ENCODE measurements around the gene MRRF. TPM values are rescaled to one million over a fixed set of nuclear protein-coding genes. Genes with fewer than 3 reads are reported as not detected.
"Not testable (repeated sequence)": the region's sequence is repeated elsewhere in the genome, so short reads cannot be mapped to it uniquely, and the experiment has no call there.

MRRF gene
- total RNA-seq, 4 donors from 2014 or later: 20.5 to 29.2 (median 28.5) TPM

DNA sequence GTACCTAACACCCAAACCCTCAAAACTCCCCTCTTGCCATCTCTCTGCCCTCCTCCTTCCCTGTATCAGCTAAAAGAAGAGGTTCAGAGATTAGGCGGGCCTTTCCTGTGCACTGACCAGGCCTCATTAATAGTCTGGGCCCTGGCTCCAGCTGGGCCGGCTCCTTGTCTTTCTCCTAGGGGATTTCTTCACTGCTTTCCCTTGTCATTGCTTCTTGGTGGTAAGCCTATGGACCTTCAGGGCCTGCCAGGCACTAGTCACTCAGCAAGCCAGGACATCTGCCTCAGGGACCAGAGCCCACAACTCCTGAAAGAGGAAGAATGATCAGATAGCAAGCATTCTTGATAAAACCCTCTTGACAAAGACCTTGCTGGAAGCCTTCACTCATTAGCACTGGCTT, 50.9 kb downstream of the MRRF start:
- Histone ChIP-seq H3K4me1 (peaks cover 7 to 34% (median 26%) of the 10 kb centered on the region in 4 donors), H3K27me3 (no peaks in the 10 kb centered on the region), H3K27ac (replicated peaks in 1 of 4) (peak overlapping the region in 2 of 4 donors; percentile 8 to 44), H3K36me3 (peaks cover 7 to 52% (median 35%) of the 10 kb centered on the region in 4 donors), H3K9me3 (no peaks in the 10 kb centered on the region), H3K4me3 (no peak overlapping the region)
- intact Hi-C loops (cut with DNase I): no loop called here
- no peak for TF ChIP-seq POLR2A (IDR thresholded peaks at IDR 0.05; ENCODE audit: low read depth)
- TF ChIP-seq POLR2AphosphoS5 (IDR thresholded peaks at IDR 0.05): no peak
- no peak for TF ChIP-seq EP300 (IDR thresholded peaks at IDR 0.05)
- TF ChIP-seq, protein P1, sequence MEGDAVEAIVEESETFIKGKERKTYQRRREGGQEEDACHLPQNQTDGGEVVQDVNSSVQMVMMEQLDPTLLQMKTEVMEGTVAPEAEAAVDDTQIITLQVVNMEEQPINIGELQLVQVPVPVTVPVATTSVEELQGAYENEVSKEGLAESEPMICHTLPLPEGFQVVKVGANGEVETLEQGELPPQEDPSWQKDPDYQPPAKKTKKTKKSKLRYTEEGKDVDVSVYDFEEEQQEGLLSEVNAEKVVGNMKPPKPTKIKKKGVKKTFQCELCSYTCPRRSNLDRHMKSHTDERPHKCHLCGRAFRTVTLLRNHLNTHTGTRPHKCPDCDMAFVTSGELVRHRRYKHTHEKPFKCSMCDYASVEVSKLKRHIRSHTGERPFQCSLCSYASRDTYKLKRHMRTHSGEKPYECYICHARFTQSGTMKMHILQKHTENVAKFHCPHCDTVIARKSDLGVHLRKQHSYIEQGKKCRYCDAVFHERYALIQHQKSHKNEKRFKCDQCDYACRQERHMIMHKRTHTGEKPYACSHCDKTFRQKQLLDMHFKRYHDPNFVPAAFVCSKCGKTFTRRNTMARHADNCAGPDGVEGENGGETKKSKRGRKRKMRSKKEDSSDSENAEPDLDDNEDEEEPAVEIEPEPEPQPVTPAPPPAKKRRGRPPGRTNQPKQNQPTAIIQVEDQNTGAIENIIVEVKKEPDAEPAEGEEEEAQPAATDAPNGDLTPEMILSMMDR (IDR thresholded peaks at IDR 0.05): no peak
- WGBS: 95% methylated on average over 2 of the region's 2 CpGs
- DNase-seq (ENCODE audit: extremely low spot score): no peak

DNA sequence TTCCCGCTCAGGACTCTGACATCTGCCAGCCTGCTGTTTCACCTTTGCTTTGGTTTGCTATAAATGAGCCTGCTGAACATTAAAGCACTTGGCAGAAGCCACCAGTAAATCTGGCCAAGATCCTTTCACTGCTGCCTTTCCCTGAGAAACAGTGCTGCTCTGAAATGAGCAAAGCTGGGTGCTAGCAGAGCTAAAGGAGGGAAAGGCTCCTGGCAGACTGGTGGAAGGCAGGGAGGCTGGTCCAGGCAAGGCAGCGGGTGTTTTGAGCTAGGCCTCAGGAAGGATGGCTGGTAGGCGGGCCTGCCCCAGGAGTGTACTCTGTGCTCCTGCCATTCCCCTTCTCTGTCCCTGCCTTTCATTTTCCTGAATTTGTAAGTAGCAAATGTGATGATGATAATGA, 53.6 kb downstream of the MRRF start:
- 34% methylated on average over 3 of the region's 3 CpGs for WGBS
- Histone ChIP-seq H3K36me3 (peaks cover 15 to 44% (median 32%) of the 10 kb centered on the region in 4 donors), H3K27ac (replicated peaks in 1 of 4) (peak overlapping the region; percentile 57 to 76 (median 70)), H3K4me3 (peak overlapping the region in 3 of 4 donors; percentile 0 to 17 (median 15)), H3K27me3 (no peaks in the 10 kb centered on the region), H3K9me3 (no peaks in the 10 kb centered on the region), H3K4me1 (peaks cover 9 to 51% (median 48%) of the 10 kb centered on the region in 4 donors)
- intact Hi-C loops (cut with DNase I): no loop called here
- TF ChIP-seq EP300 (IDR thresholded peaks at IDR 0.05): no peak
- peak; percentile 6 to 53 for TF ChIP-seq POLR2AphosphoS5 (IDR thresholded peaks at IDR 0.05)
- no peak for DNase-seq (ENCODE audit: extremely low spot score)

DNA sequence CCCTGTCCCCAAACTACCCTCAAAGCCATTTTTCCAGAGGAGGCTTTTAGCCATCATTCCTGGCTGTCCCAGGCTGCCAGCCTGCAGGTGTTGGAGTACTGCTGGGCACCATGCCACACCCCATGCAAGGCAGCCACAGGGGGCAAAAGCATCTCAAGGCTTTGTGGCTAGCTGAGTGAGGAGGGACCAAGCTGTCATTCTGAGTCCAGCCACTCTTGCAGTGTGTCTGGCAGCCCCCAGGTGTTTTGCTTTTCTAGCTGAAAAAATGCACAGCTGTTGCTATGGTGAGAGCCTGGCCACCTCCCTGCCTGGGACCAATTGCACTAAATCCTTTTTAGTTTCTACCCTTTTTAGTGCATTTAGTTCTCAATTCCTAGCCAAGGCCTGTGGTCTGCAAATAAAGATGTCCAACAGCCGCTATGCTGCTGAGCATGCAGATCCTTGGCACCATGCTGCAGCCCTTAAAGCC, 55.8 kb downstream of the MRRF start:
- 48% methylated on average over 1 of the region's 1 CpG for WGBS
- Histone ChIP-seq H3K4me1 (peaks cover 17 to 67% (median 63%) of the 10 kb centered on the region in 4 donors), H3K27me3 (no peaks in the 10 kb centered on the region), H3K4me3 (no peak overlapping the region), H3K27ac (replicated peaks in 1 of 4) (peak overlapping the region in 1 of 4 donors; percentile 12), H3K9me3 (no peaks in the 10 kb centered on the region), H3K36me3 (peaks cover 15 to 37% (median 22%) of the 10 kb centered on the region in 4 donors)
- TF ChIP-seq, protein P1 (IDR thresholded peaks at IDR 0.05): no peak
- no peak for TF ChIP-seq EP300 (IDR thresholded peaks at IDR 0.05)
- no peak for TF ChIP-seq POLR2AphosphoS5 (IDR thresholded peaks at IDR 0.05)
- no peak for TF ChIP-seq POLR2A (IDR thresholded peaks at IDR 0.05; ENCODE audit: low read depth)
- no peak for DNase-seq (ENCODE audit: extremely low spot score)
- intact Hi-C loops (cut with DNase I): no loop called here

DNA sequence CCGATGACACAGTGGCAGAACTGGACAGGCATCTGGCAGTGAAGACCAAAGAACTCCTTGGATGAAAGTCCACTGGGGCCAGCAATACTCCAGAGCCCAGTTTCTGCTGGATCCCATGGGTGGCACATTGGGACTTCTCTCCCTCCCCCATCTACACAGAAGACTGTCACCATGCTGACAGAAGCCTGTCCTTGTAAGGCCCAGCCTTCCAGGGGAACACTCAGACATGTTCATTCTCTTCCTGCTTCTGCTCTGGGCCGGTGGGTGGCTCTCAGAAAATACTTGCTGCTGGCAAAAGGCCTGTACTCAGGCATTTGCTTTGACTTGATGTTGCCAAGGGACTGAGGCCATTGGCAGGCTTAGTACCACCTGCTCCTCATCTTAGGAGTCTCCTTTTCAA, 57.9 kb downstream of the MRRF start:
- WGBS: 52% methylated on average over 2 of the region's 2 CpGs
- peaks cover 15 to 32% (median 21%) of the 10 kb centered on the region in 4 donors for H3K36me3 ChIP-seq
- H3K9me3 ChIP-seq: no peaks in the 10 kb centered on the region
- H3K27ac ChIP-seq (replicated peaks in 1 of 4): peak overlapping the region in 3 of 4 donors; percentile 2 to 37 (median 24)
- TF ChIP-seq, protein P1 (IDR thresholded peaks at IDR 0.05): no peak
- TF ChIP-seq EP300 (IDR thresholded peaks at IDR 0.05): no peak
- no peak for TF ChIP-seq POLR2A (IDR thresholded peaks at IDR 0.05; ENCODE audit: low read depth)
- no peak for TF ChIP-seq POLR2AphosphoS5 (IDR thresholded peaks at IDR 0.05)
- H3K4me3 ChIP-seq: no peak overlapping the region
- H3K4me1 ChIP-seq: peaks cover 17 to 75% (median 70%) of the 10 kb centered on the region in 4 donors
- no peak for DNase-seq (ENCODE audit: extremely low spot score)
- no peaks in the 10 kb centered on the region for H3K27me3 ChIP-seq
- intact Hi-C loops (cut with DNase I): no loop called here

DNA sequence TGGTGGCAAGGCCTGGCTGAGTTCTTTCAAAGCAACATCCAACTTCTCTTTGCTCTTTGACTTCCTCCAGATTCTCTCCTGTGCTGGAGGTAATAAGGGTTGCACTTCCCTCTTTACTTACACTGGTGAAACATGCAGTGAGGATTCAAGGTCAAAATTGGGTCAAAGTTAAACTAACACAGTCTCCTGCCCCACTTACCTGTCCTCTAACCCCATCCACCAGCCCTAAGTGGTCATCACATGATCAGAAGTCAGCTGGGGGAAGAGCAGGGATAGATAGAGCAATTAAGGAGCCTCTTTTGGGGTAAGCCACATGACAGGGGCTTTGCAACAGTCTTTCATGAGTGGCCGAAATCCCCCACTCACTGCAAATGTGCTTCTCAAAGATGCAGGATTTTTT, 60.0 kb downstream of the MRRF start:
- DNase-seq (ENCODE audit: extremely low spot score); H3K4me3 ChIP-seq; H3K9me3 ChIP-seq; intact Hi-C loops (cut with DNase I); H3K27me3 ChIP-seq: not testable (repeated sequence)
- Histone ChIP-seq H3K4me1 (peaks cover 14 to 57% (median 52%) of the 10 kb centered on the region in 4 donors), H3K27ac (replicated peaks in 1 of 4) (peak overlapping the region; percentile 22 to 48 (median 29)), H3K36me3 (peaks cover 15 to 32% (median 27%) of the 10 kb centered on the region in 4 donors)
- WGBS: 41% methylated on average over 1 of the region's 1 CpG

DNA sequence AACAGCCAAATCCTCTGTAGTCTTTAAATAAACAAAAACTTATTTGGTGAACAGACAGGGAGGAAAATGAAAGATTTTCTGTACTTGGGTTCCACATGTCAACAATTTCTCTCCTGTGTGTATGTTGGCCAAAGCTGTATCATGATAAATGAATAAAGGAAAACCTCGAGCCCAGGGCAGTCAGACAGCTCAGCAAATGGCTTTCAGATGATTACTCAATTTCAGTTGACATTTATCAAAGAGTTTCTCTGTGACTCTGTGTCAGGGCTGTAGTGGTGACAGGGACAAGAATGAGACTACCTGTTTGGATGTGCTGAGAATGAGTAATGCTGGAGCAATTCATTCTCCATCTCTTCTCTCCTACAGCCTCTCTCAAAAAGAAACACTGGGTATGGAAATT, 60.4 kb downstream of the MRRF start:
- Histone ChIP-seq H3K27me3 (no peaks in the 10 kb centered on the region), H3K4me3 (no peak overlapping the region), H3K9me3 (no peaks in the 10 kb centered on the region), H3K4me1 (peaks cover 19 to 57% (median 51%) of the 10 kb centered on the region in 4 donors), H3K27ac (replicated peaks in 1 of 4) (peak overlapping the region; percentile 22 to 48 (median 29)), H3K36me3 (peaks cover 15 to 32% (median 29%) of the 10 kb centered on the region in 4 donors)
- WGBS: 10% methylated on average over 1 of the region's 1 CpG
- DNase-seq (ENCODE audit: extremely low spot score): no peak
- intact Hi-C loops (cut with DNase I): no loop called here
- TF ChIP-seq EP300 (IDR thresholded peaks at IDR 0.05) (no peak), POLR2A (IDR thresholded peaks at IDR 0.05; ENCODE audit: low read depth) (no peak), POLR2AphosphoS5 (IDR thresholded peaks at IDR 0.05) (no peak)
- TF ChIP-seq, protein P1 (IDR thresholded peaks at IDR 0.05): no peak
